Rectal smooth muscle tissue (tissue), 1 donor: Measurements from ENCODE around the gene NGF.
A peak's percentile ranks its signal among the peaks of the same experiment; 100 is the strongest.

ENCODE experiments used
- H3K27ac ChIP-seq: one replicate; pipeline ENCODE4 v1.7.0; 2013; ENCODE audit warnings: low read depth, low read length, inconsistent platforms
- H3K27me3 ChIP-seq: one replicate; pipeline ENCODE4 v1.7.0; 2013; ENCODE audit warnings: low read length; ENCODE audit not compliant: control insufficient read depth, insufficient read depth
- H3K36me3 ChIP-seq: one replicate; pipeline ENCODE4 v1.7.0; 2013; ENCODE audit warnings: low read length; ENCODE audit not compliant: control insufficient read depth, insufficient read depth
- H3K4me1 ChIP-seq: one replicate; pipeline ENCODE4 v1.7.0; 2013; ENCODE audit warnings: low read length; ENCODE audit not compliant: control insufficient read depth, insufficient read depth
- H3K4me3 ChIP-seq: one replicate; pipeline ENCODE4 v1.7.0; 2013; ENCODE audit warnings: low read length
- H3K9ac ChIP-seq: one replicate; pipeline ENCODE4 v1.7.0; 2013; ENCODE audit warnings: low read length

Gene NGF

DNA sequence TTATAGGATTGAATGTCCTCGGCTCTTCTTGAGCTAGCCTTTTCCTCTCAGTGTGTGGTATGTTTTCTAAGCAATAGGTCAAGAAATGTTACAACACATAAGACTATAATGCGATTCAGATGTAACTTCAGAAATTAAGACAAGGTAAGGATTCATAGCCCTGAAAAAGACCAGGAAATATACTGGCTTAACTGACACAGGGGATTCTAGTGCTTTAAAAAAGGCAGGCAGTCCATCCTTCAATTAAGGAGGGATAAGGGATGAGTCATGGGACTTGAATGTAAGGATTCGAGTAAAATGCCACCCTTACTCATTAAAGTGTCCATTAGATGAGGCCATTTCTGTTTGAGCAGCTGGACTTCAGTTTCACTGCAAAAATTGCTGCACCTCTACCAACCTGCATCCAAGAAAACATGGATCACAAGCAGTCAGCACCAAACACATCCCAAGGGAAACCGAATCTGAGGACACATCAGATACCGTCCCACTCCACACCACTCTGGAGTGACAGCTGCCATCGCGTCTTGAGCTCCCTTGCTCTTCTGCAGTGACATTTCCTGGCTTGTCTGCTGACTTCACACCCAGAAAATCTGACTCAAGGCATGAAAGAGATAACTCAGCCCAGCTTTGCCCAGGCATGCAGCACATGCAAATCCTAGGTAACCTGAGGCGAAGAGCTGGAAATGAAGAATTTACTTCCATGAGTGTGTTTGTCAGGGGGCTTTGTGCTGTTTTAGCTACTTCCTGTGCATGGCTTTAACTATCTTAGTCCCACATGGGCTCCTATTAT lies 37.8 kb downstream of the NGF start:
- Histone ChIP-seq H3K36me3 (no peaks in the 10 kb centered on the region), H3K9ac (no peak overlapping the region), H3K27me3 (no peaks in the 10 kb centered on the region), H3K4me3 (no peak overlapping the region), H3K27ac (no peak overlapping the region), H3K4me1 (no peaks in the 10 kb centered on the region)

DNA sequence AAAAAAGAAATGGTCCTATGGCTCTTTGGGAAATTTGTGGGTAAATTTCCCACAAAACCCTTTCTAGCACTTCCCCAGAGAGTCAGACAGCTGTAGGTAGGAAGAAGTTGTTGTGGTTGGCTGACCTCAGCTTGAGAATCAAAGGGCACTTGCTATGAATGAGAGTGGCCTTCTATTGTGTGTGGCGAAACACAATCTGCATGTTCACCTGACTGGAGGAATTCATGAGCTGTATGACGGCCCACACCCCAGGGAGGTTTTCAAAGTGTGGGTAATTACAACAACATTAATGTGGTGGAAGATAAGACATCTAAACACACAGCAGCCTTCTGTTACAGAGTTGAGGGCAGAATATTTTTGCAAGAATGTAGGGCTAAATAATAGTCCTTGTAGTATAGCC lies 38.8 kb downstream of the NGF start:
- Histone ChIP-seq H3K4me3 (no peak overlapping the region), H3K9ac (no peak overlapping the region), H3K27ac (no peak overlapping the region), H3K4me1 (no peaks in the 10 kb centered on the region), H3K27me3 (no peaks in the 10 kb centered on the region), H3K36me3 (no peaks in the 10 kb centered on the region)

DNA sequence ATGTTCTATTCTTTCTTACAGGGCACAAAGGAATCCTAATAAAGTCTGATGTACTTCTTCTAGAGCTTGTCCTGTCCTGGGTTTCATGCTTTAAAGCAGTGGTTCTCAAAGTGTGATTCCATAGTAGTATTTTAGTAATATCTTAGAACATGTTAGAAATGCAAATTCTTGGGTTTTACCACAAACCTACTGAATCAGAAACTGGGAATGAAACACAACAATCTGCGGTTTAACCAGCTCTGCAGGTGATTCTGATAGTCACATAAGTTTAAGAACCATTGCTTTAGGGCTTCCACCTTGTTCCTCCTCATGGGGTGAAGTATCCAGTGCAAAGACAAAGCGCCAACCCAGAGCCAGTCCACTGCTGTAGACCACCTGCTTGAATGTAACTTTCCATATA lies 41.1 kb downstream of the NGF start:
- Histone ChIP-seq H3K4me1 (no peaks in the 10 kb centered on the region), H3K9ac (no peak overlapping the region)

DNA sequence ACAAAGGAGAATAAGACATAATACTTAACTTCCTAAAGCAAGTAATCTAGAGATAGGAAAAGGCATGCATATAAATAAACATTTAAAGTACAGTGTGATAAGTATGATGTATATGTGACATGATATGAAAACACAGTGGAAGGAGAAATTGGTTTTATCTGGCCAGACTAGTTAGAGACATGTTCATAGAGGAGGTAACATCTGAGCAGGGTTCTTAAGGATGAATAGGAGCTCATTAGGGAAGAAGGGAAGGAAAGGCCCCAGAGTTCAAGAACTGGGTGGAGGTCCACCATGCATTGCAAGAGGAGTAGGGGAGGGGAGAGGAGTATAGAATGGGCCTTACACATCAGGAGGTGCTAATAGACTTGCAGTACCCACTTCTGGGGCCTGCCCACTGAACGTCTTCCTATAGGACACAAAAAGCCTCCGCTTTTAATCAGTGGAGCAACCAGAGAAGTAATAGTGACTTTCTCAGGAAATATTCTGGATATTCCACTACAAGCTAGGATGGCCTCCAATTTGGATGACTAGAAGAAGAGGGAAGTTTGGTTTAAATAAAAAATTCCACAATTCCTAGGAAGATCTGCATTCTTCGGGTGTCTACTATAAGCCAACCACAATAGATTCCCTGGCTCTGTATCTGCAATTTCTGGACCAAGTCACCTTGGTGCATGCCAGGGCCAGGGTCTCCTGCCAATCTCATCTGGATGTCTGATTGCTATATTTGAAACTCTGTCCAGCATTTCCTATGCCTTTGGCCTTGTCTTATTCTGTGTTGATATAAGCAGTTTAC lies 41.9 kb downstream of the NGF start:
- Histone ChIP-seq H3K36me3 (no peaks in the 10 kb centered on the region), H3K4me1 (no peaks in the 10 kb centered on the region), H3K4me3 (no peak overlapping the region), H3K27ac (no peak overlapping the region), H3K9ac (no peak overlapping the region), H3K27me3 (no peaks in the 10 kb centered on the region)

More for the DNA sequence above, 41.1 kb downstream of the NGF start:
- Histone ChIP-seq H3K4me3 (no peak overlapping the region), H3K27ac (no peak overlapping the region), H3K27me3 (no peaks in the 10 kb centered on the region), H3K36me3 (no peaks in the 10 kb centered on the region)

DNA sequence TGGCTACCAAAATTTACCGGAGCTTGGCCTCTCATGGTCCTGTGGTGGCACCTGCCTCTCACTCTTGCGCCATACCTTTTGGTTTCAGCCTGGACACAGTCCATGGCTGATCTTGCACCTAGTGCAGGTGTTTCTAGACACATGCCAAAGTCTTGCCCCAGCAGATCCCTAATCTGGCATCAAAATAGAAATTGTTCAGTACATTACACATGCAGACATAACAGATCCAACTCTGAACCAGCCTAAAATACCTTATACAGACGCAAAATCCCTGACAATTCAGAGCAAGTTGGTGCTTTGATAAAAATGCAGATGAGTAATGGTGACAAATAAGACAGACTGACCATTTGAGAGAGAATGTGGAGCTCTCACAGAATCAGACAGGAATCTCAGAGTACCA lies 44.1 kb downstream of the NGF start:
- no peaks in the 10 kb centered on the region for H3K36me3 ChIP-seq
- no peaks in the 10 kb centered on the region for H3K4me1 ChIP-seq
- no peak overlapping the region for H3K27ac ChIP-seq
- H3K9ac ChIP-seq: no peak overlapping the region
- H3K27me3 ChIP-seq: no peaks in the 10 kb centered on the region
- no peak overlapping the region for H3K4me3 ChIP-seq

DNA sequence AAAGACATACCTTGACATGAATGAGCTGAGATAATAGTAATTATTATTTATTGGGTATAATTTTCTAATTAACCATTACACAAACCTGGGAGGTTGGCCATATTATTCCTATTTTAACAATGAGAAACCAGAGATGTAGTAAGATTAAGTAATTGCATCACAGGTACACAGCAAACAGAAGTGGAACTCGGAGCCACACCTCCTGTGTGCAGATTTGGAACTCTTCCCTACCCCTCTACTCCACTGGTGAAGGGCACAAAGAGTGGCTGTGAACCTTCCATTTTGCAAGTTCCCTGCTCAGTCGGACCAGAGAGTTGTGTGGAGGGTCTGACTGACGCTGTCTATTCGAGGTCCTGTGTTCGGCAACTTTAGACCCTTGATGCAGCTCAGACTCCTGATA lies 45.0 kb downstream of the NGF start:
- no peak overlapping the region for H3K4me3 ChIP-seq
- no peak overlapping the region for H3K9ac ChIP-seq
- no peaks in the 10 kb centered on the region for H3K4me1 ChIP-seq
- H3K27me3 ChIP-seq: no peaks in the 10 kb centered on the region
- H3K27ac ChIP-seq: no peak overlapping the region
- no peaks in the 10 kb centered on the region for H3K36me3 ChIP-seq

DNA sequence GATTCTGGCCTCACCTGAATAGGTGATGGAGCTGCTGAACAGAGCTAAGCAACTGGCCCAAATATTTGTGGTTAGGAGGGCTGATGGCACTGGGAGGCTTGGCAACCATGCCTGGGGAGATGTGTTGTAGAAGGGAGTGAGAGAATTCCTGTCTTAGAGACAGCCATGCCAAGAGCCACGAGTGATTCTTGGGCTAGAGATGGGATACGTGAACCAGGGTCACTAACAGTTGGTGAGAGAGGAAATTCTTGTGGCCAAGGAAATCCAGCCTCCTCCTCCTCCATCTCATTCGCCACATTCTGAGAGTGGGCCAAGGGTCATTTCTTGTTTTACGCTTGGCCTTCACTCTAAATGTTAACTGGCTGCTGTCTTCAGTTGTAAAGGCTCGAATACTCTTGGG lies 46.3 kb downstream of the NGF start:
- Histone ChIP-seq H3K36me3 (no peaks in the 10 kb centered on the region), H3K4me3 (no peak overlapping the region), H3K27ac (no peak overlapping the region), H3K4me1 (no peaks in the 10 kb centered on the region), H3K9ac (no peak overlapping the region), H3K27me3 (no peaks in the 10 kb centered on the region)

DNA sequence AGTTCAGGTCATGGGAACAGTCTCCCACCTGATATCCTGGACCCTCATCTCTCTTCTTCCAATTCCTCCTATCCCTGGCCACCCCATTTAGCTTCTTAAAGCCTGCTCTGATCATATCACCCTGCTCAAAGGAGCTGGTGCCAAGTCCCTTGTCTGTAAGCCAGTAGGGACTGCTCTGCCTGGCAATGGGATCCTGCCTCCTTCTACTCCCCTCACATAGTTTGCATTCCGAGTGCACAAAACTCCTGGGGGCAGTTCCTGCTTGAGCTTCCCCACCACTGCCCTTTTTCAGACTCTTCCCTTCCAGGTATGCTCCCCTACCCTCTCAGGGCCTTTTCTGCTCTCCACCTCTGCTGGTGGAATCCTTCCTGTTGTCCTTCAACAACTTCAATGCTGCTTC lies 48.1 kb downstream of the NGF start:
- Histone ChIP-seq H3K36me3 (no peaks in the 10 kb centered on the region), H3K4me3 (no peak overlapping the region), H3K9ac (no peak overlapping the region), H3K27ac (no peak overlapping the region), H3K4me1 (no peaks in the 10 kb centered on the region), H3K27me3 (no peaks in the 10 kb centered on the region)

DNA sequence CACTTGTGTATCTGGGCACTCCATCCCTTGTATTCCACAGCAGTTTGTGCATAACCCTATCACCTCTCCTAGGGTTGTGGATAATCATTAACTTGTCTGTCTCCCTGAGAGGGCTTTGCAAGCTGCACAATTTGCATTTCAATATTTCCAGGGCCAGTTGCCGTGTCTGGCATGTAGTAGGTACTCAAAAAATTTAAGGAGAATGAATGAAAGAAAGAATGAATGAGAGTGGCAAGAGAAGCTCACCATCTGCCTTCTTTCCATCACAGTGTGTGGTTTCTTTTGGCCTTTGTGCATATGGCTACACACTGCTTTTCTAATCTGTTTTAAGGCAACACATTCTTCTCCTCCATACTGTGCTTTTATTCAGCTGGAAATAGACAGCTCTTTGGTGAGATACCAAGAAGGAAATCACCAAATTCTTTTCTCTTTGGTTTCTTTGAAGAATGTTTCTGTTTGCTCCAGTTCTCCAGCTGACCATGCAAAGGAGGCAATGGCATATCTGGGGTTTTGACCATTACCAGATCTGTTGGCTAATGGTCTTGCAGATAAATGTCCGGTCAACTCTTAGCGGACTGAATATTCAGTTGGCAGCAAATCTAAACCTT lies 49.4 kb downstream of the NGF start:
- H3K27me3 ChIP-seq: no peaks in the 10 kb centered on the region
- no peaks in the 10 kb centered on the region for H3K4me1 ChIP-seq
- no peak overlapping the region for H3K27ac ChIP-seq
- no peak overlapping the region for H3K9ac ChIP-seq
- no peaks in the 10 kb centered on the region for H3K36me3 ChIP-seq
- H3K4me3 ChIP-seq: no peak overlapping the region

DNA sequence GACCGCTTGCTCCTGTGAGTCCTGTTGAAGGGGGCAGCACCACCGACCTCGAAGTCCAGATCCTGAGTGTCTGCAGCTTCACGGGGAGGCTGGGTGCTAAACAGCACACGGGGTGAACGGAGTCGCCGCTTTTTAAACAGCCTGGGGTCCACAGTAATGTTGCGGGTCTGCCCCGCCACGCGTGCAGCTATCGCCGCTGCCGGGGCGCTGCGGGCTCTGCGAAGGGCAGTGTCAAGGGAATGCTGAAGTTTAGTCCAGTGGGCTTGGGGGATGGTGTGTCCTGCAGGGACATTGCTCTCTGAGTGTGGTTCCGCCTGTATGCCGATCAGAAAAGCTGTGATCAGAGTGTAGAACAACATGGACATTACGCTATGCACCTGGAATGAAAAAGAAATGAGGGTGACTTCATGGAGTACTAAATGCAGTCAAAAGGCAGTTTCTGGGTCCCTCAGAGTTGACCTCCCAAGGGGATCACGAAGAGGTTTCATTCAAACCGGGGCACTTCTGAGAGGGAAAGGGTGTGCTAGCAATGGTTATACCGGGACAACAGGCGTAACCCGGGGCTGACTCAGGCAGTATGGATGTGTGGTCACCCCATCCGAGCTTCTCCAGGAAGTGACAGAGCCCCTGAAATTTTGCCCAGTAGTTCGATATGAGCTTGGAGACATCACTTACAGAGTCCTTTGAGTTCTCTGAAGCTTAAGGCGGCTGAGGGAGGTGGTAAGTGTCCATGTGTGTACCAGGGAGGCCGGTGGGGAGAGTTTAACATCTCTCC lies 51.4 kb downstream of the NGF start:
- Histone ChIP-seq H3K4me3 (no peak overlapping the region), H3K4me1 (no peaks in the 10 kb centered on the region), H3K36me3 (no peaks in the 10 kb centered on the region), H3K27ac (no peak overlapping the region), H3K27me3 (no peaks in the 10 kb centered on the region), H3K9ac (no peak overlapping the region)

DNA sequence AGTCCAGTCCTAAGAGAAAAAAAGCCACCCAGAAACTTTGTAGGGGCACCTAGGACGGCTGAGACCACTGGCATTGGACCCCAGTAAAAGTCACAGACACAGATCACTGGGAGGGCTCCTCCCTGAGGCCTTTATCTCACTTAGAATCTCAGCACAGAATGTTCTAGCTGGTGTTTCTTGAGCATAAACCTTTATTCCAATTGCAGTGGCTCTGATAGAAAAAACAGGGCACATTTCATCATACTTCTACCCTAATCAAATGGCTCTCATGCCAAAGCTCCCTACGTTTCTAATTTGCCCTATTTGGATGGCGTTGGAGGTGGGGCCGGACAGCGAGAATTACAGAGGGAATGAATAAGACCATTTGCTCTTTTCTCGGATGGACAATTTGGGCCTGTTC lies 53.8 kb downstream of the NGF start:
- Histone ChIP-seq H3K27ac (no peak overlapping the region), H3K27me3 (no peaks in the 10 kb centered on the region), H3K4me1 (no peaks in the 10 kb centered on the region), H3K4me3 (no peak overlapping the region), H3K36me3 (no peaks in the 10 kb centered on the region), H3K9ac (no peak overlapping the region)

DNA sequence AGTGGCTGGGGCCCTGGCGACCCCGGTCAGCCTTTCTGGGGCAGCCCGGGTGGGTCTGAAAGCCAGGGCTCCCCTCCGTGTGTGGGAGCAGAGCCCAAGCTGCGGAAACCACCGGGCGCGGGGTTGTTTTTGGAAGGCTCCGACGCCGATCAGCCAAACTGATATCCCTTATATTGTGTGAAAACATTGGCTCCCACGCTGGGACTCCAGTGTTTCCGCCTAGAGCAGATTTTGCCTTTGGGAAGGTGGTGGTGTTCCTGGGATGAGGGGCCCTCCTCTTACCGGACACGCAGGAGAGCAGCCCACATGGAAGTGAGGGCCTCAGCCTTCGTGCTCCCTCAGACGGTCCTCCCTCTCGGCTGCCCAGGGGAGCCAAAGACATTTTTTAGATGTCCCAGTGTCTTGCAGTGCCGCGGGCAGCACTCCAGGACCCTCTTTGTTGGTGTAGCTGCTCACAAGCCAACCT lies 54.3 kb downstream of the NGF start:
- Histone ChIP-seq H3K9ac (no peak overlapping the region), H3K4me3 (no peak overlapping the region), H3K27me3 (no peaks in the 10 kb centered on the region), H3K4me1 (no peaks in the 10 kb centered on the region), H3K36me3 (no peaks in the 10 kb centered on the region), H3K27ac (peak overlapping the region; percentile 15)
